ENCODE data around the gene P3H4.

GRCh38 chr17:41822216-41823140 is 10.7 kb upstream of the P3H4 start:
- no peak for TF ChIP-seq POLR2AphosphoS5 (IDR thresholded peaks at IDR 0.05; ENCODE audit: low read depth, low read length)
- no peak for TF ChIP-seq POLR2A (IDR thresholded peaks at IDR 0.05; ENCODE audit: low read depth, low read length)

Measured in GM12892 (cell line).